Peyer's patch (tissue), 4 donors: ENCODE data around the gene PPP1R37. TPM values are rescaled to one million over a fixed set of nuclear protein-coding genes. Genes with fewer than 3 reads are reported as not detected.
A peak's percentile ranks its signal among the peaks of the same experiment; 100 is the strongest.

Experiments used
- DNase-seq, 3 donors: peaks; one replicate each; pipeline ENCODE4 v3.0.0-alpha.2; 2017 to 2019
- H3K27ac ChIP-seq, 4 donors: fragments of 200-600 bp; sonication (generic); one replicate each; pipeline ENCODE4 v1.5.1; 2016 to 2019
- H3K27me3 ChIP-seq, 2 donors: fragments of 200-600 bp; sonication (generic); one replicate each; pipeline ENCODE4 v1.5.1; 2019
- H3K36me3 ChIP-seq, 3 donors: fragments of 200-600 bp; sonication (generic); one replicate each; pipeline ENCODE4 v1.5.1; 2016 to 2019
- H3K4me1 ChIP-seq, 4 donors: fragments of 200-600 bp; sonication (generic); one replicate each; pipeline ENCODE4 v1.5.1; 2016 to 2019
- H3K4me3 ChIP-seq, 4 donors: fragments of 200-600 bp; sonication (generic); 1 replicate in 3 of 4; 2 replicates in 1 of 4; pipeline ENCODE4 v1.5.1; 2016 to 2019; ENCODE audit warnings: mild to moderate bottlenecking in 1 of 4
- H3K9me3 ChIP-seq, 4 donors: fragments of 200-600 bp; sonication (generic); one replicate each; pipeline ENCODE4 v1.5.1; 2016 to 2019; ENCODE audit warnings: mild to moderate bottlenecking in 1 of 4
- CTCF ChIP-seq, 6 experiments: fragments of 450-650 bp in 4 of 6; fragments of 200-600 bp in 2 of 6; sonication (generic) in 1 of 6; IDR thresholded peaks; one replicate each; pipeline ENCODE4 v1.5.1; 2017 to 2019; ENCODE audit warnings: antibody characterized with exemption in 6 of 6, mild to moderate bottlenecking in 3 of 6, moderate library complexity in 1 of 6
- POLR2A ChIP-seq, 2 donors: fragments of 450-650 bp; IDR thresholded peaks; one replicate each; pipeline ENCODE4 v1.5.1; 2017; ENCODE audit warnings: antibody characterized with exemption in 2 of 2, mild to moderate bottlenecking in 2 of 2, moderate library complexity in 2 of 2
- total RNA-seq, 4 donors: library from RNA; depleted of rRNA; stranded (reverse); fragments of >200 nt; gene quantifications; one replicate each; pipeline ENCODE4 v1.1.0, GENCODE V29; 2016

PPP1R37 gene
- total RNA-seq, 4 donors from 2014 or later = 41.8 to 75.1 (median 54.2) TPM

DNA sequence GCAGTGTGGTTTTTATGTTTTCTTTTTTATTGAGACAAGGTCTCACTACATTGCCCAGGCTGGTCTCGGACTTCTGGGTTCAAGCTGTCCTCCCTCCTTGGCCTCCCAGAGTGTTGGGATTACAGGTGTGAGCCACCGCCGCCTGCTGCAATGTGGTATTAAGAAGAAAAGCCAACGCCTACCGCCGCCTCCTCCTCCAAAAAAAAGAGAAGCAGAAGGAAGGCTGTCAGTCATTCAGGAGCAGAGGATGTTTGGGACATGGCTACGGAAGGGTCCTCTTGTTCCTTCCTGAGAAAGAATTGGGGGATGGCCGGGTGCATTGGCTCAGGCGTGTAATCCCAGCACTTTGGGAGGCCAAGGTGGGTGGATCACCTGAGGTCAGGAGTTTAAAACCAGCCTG, 1.2 kb downstream of the PPP1R37 start:
- H3K27ac ChIP-seq = no peak overlapping the region

DNA sequence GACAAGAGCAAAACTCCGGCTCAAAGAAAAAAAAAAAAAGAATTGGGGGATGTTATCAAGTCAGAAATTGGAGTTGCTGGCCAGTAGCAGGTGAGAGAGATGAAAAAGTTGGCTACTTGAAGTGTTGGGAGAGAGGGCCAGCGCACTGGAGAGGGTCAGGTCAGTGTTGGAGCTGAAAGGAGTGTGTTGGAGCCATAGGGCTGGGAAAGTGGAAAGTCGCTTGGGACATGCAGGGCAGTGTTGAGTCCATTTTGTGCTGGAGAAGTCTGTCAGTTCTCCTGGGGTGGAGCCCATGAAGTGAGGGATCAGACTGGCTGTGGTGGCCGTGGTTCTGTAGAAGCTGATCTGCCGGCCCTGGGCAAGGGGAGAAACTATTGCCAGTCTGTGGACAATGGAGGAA, 1.7 kb downstream of the PPP1R37 start:
- DNase-seq = no peak
- H3K36me3 ChIP-seq = no peaks in the 10 kb centered on the region
- peak overlapping the region in 1 of 4 donors; percentile 100 for H3K4me3 ChIP-seq
- no peaks in the 10 kb centered on the region for H3K27me3 ChIP-seq
- TF ChIP-seq CTCF (IDR thresholded peaks at IDR 0.05) = no peak
- no peaks in the 10 kb centered on the region for H3K9me3 ChIP-seq
- peaks cover 11 to 76% (median 16%) of the 10 kb centered on the region in 4 donors for H3K4me1 ChIP-seq
- H3K27ac ChIP-seq = no peak overlapping the region

More for the DNA sequence above, 1.2 kb downstream of the PPP1R37 start:
- DNase-seq = no peak
- H3K9me3 ChIP-seq = no peaks in the 10 kb centered on the region
- no peak for TF ChIP-seq CTCF (IDR thresholded peaks at IDR 0.05)
- TF ChIP-seq POLR2A (IDR thresholded peaks at IDR 0.05) = no peak
- peak overlapping the region; percentile 94 to 100 (median 98) for H3K4me3 ChIP-seq
- peaks cover 10 to 75% (median 16%) of the 10 kb centered on the region in 4 donors for H3K4me1 ChIP-seq
- H3K36me3 ChIP-seq = no peaks in the 10 kb centered on the region
- no peaks in the 10 kb centered on the region for H3K27me3 ChIP-seq

DNA sequence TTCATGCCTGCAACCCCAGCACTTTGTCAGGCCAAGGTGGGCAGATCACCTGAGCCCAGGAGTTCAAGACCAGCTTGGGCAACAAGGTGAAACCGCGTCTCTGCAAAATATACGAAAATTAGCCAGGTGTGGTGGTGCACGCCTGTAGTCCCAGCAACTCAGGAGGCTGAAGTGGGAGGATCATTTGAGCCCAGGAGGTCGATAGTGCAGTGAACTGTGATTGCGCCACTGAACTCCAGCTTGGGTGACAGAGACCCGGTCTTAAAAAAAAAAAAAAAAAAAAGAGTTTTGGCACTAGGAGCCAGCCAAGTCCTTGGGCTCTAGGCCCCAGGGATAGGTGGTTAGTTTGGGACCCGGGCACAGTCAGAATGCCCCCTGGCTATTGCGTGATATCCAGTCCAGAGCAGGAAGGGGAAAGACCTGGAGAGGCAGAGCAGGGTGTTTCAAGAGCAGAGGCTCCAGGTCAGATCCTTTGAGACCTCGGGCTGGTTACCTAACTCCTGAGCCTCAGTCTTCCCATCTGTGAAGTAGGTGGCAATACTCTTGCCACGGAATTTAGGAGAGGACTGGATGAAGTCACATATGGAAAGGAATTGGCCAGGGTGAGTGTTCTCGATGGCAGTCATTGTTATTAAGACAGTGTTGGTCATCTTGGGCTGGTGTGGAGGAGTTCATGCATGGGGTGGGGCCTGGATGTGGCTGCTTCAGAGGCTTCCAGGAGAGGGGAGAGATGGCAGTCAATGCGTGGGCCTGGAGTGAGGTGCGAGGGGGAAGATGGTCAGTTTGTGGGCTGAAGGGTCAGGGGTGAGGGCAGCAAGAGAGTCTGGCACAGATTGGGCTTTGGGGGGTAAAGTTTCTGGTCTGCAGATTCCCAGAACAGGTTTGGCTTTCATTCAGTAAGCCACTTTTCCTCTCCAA, 2.8 kb downstream of the PPP1R37 start:
- no peak for TF ChIP-seq CTCF (IDR thresholded peaks at IDR 0.05)
- TF ChIP-seq POLR2A (IDR thresholded peaks at IDR 0.05) = no peak
- H3K27ac ChIP-seq = no peak overlapping the region
- H3K4me3 ChIP-seq = no peak overlapping the region
- DNase-seq = no peak
- H3K4me1 ChIP-seq = peaks cover 14 to 77% (median 17%) of the 10 kb centered on the region in 4 donors
- H3K9me3 ChIP-seq = no peaks in the 10 kb centered on the region
- no peaks in the 10 kb centered on the region for H3K36me3 ChIP-seq
- H3K27me3 ChIP-seq = no peaks in the 10 kb centered on the region

- H3K36me3 ChIP-seq = no peaks in the 10 kb centered on the region
- no peaks in the 10 kb centered on the region for H3K9me3 ChIP-seq
- peaks cover 14 to 81% (median 18%) of the 10 kb centered on the region in 4 donors for H3K4me1 ChIP-seq
- no peak for DNase-seq
- TF ChIP-seq CTCF (IDR thresholded peaks at IDR 0.05) = no peak
- TF ChIP-seq POLR2A (IDR thresholded peaks at IDR 0.05) = no peak
- no peaks in the 10 kb centered on the region for H3K27me3 ChIP-seq
- no peak overlapping the region for H3K27ac ChIP-seq
- H3K4me3 ChIP-seq = no peak overlapping the region
These were observed 3.7 kb downstream of the PPP1R37 start for GRCh38 chr19:45096700-45097099.

- no peaks in the 10 kb centered on the region for H3K36me3 ChIP-seq
- no peaks in the 10 kb centered on the region for H3K9me3 ChIP-seq
- no peak overlapping the region for H3K4me3 ChIP-seq
- no peak for DNase-seq
- H3K27me3 ChIP-seq = no peaks in the 10 kb centered on the region
- TF ChIP-seq POLR2A (IDR thresholded peaks at IDR 0.05) = no peak
- TF ChIP-seq CTCF (IDR thresholded peaks at IDR 0.05) = no peak
- H3K27ac ChIP-seq = peak overlapping the region in 2 of 4 donors; percentile 87 to 88
- peaks cover 14 to 87% (median 18%) of the 10 kb centered on the region in 4 donors for H3K4me1 ChIP-seq
These were observed 4.4 kb downstream of the PPP1R37 start for GRCh38 chr19:45097450-45097775.
